Activated T-helper 2 cell treated with anti-CD3 and anti-CD28 coated beads, Interferon-gamma antibody, Interleukin-2, Interleukin-4, amounts not matched to agents 10 μg/mL and 5 μg/mL and 100 μg/mL, durations not matched to agents 14 hours and 24 hours and 36 hours (primary cell): Measurements from ENCODE around the gene SLC5A9. TPM values are rescaled to one million over a fixed set of nuclear protein-coding genes. Genes with fewer than 3 reads are reported as not detected.
"Not testable (repeated sequence)": the region's sequence is repeated elsewhere in the genome, so short reads cannot be mapped to it uniquely, and the experiment has no call there.

Experiments
- DNase-seq: peaks from one replicate; pipeline ENCODE4 v3.0.0; 2021; ENCODE audit warnings: low spot score
- H3K27ac Mint-ChIP-seq: one replicate; pipeline ENCODE4 v1.8.0; 2021; ENCODE audit warnings: mixed read lengths
- H3K27me3 Mint-ChIP-seq: one replicate; pipeline ENCODE4 v1.8.0; 2021; ENCODE audit warnings: low read depth, mixed read lengths
- H3K36me3 Mint-ChIP-seq: one replicate; pipeline ENCODE4 v1.8.0; 2021; ENCODE audit warnings: low read depth, mixed read lengths
- H3K4me1 Mint-ChIP-seq: one replicate; pipeline ENCODE4 v1.8.0; 2021; ENCODE audit warnings: low read depth, mixed read lengths
- H3K4me3 Mint-ChIP-seq: one replicate; pipeline ENCODE4 v1.8.0; 2021; ENCODE audit warnings: low read depth, mild to moderate bottlenecking, moderate library complexity, mixed read lengths
- H3K9me3 Mint-ChIP-seq: one replicate; pipeline ENCODE4 v1.8.0; 2021; ENCODE audit warnings: mixed read lengths
- intact Hi-C: fragments of 100-400 bp; cut with micrococcal nuclease; formaldehyde crosslinking; loops from one replicate; pipeline ENCODE4 v1.15.1; 2023
- total RNA-seq: library from RNA; stranded (reverse); gene quantifications from 2 replicates; pipeline ENCODE4 v1.2.3, GENCODE V29; 2022

Gene SLC5A9
- total RNA-seq, 1 donor from 2014 or later = not detected

DNA sequence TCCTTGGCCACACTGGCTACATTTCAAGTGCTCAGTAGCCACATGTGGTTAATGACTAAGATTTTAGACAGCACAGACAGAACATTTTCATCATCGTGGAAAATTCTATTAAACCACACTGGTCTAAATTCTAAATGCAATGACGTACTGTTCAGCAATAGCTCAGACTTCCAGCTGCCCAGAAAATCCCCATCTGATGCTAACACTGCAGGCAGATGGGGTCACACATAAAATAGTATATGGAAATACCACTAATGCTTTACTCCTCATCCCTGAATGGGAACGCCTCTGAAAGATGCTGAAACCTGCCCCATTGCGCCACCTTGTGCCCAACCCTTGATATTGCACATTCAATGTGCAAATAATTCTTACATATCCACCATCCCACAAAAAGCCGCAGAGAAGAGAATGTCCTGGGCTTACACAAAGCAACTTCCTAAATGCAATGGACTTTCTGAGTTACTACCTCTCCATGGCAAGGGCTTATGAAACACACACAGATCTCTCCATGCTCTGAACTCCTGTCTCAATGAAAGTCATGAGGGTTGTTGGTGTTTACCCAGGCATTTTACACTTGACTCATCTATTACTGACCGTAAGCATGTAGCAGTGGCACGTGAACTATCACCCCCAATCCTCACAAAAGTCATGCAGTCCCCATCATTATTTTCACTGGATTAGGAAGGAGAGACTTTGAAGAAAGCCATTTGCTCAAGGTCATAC lies 20.3 kb upstream of the SLC5A9 start:
- H3K4me1 Mint-ChIP-seq = peaks cover 2% of the 10 kb centered on the region
- intact Hi-C loops = loop anchor here (1.0 to 5.0 kb wide), 2 partner anchors 93 to 110 kb away; no protein-coding TSS in a partner anchor
- DNase-seq = peak; percentile 27
- H3K27ac Mint-ChIP-seq = no peak overlapping the region
- H3K4me3 Mint-ChIP-seq = no peak overlapping the region
- H3K27me3 Mint-ChIP-seq = peaks cover 2% of the 10 kb centered on the region
- H3K9me3 Mint-ChIP-seq = no peaks in the 10 kb centered on the region
- no peaks in the 10 kb centered on the region for H3K36me3 Mint-ChIP-seq

DNA sequence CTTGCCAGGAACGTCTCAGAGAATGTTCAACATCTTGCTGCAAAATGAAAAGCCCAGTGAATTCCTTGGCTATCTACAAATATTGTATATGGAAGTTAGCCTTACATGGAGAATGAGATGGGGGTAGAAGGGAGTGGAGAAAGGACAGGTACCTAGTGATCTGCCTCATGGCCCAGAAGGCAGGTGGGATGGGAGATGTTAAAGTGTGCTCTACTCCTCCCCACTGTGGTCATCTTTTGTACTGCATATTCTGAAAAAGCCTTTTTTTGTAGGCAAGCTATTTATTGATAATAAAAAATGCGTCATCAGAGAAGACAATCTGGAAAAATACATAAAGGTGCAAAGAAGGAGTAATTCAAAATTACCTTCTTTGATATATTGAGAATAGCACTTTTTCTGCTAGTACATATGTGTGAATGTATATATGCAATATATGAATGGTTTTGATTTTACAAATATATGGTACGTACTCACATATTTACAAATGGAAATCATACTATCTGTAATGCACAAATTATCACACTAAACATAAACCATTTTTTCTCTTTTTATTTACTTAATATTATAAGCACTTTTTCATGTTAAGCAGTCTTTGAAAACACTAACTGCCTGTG lies 19.1 kb upstream of the SLC5A9 start:
- no peak overlapping the region for H3K4me3 Mint-ChIP-seq
- H3K27me3 Mint-ChIP-seq = peaks cover 2% of the 10 kb centered on the region
- no peaks in the 10 kb centered on the region for H3K36me3 Mint-ChIP-seq
- H3K27ac Mint-ChIP-seq = no peak overlapping the region
- DNase-seq = no peak
- peaks cover 2% of the 10 kb centered on the region for H3K4me1 Mint-ChIP-seq
- no peaks in the 10 kb centered on the region for H3K9me3 Mint-ChIP-seq
- intact Hi-C loops = loop anchor here (5.0 kb wide), 1 partner anchor 111 kb away; no protein-coding TSS in a partner anchor

DNA sequence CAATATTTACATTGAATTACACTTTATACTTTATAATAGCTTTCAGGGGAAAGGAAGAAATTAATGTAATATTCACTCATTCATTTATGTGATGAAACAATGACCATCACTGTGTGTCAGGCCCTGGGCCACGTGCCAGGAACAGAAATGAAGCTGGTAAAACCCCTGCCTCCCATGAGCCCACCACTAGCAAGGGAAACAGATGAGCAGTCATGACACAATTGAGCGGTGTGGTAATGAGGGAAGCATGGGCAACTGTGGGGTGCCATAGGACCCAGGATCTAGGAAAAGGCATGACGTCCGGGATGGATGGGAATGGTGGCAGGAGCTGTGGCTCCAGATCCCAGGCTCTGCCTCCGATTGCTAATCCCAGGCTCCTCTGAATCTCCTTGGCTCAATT lies 17.0 kb upstream of the SLC5A9 start:
- Mint-ChIP-seq H3K9me3 (no peaks in the 10 kb centered on the region), H3K4me1 (peaks cover 2% of the 10 kb centered on the region), H3K4me3 (no peak overlapping the region), H3K27me3 (no peaks in the 10 kb centered on the region), H3K36me3 (no peaks in the 10 kb centered on the region), H3K27ac (no peak overlapping the region)
- intact Hi-C loops = no loop called here
- DNase-seq = no peak

DNA sequence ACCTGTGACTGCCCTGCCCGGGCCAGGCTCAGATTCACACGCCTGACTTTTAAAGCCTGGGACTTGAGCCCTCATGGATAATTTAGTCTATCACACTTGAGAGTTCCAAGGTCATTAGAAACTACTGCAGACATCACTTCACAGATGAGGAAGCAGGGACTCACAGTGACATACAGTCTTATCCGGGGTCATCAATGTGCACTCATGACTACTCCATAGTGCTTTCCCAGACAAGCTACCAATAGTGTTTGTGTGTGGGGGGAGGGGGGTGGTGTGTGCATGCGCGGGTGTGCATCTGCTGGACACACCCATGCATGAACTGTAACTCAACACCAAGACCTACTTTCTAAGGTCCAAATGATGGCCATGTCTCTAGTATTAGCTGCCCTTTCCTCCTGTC lies 16.1 kb upstream of the SLC5A9 start:
- H3K4me1 Mint-ChIP-seq = peaks cover 2% of the 10 kb centered on the region
- H3K36me3 Mint-ChIP-seq = no peaks in the 10 kb centered on the region
- H3K27ac Mint-ChIP-seq = no peak overlapping the region
- H3K4me3 Mint-ChIP-seq = no peak overlapping the region
- no peaks in the 10 kb centered on the region for H3K9me3 Mint-ChIP-seq
- intact Hi-C loops = no loop called here
- H3K27me3 Mint-ChIP-seq = no peaks in the 10 kb centered on the region
- no peak for DNase-seq

DNA sequence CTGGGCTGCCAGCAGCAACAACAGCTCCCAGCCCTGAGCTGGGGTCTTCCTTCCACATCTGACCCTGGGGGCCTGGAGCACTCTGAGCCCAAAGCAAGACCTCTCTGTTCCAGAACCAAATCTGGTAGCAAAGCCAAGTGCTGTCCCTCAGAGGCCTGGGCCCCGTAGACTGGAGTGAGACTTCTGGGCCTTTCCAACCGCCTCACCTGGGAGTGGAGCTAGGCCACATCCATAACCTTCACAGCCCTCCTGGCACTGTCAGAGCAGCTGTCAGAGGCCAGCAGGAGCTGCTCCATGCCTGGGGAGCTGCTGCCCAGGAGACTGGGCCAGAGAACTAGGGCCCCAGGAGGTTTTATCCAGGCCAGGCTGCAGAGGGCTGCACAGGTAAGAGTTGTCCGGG lies 15.4 kb upstream of the SLC5A9 start:
- H3K4me1 Mint-ChIP-seq = peaks cover 2% of the 10 kb centered on the region
- no peaks in the 10 kb centered on the region for H3K9me3 Mint-ChIP-seq
- H3K27me3 Mint-ChIP-seq = no peaks in the 10 kb centered on the region
- no peaks in the 10 kb centered on the region for H3K36me3 Mint-ChIP-seq
- H3K4me3 Mint-ChIP-seq = no peak overlapping the region
- no peak for DNase-seq
- intact Hi-C loops = no loop called here
- no peak overlapping the region for H3K27ac Mint-ChIP-seq

DNA sequence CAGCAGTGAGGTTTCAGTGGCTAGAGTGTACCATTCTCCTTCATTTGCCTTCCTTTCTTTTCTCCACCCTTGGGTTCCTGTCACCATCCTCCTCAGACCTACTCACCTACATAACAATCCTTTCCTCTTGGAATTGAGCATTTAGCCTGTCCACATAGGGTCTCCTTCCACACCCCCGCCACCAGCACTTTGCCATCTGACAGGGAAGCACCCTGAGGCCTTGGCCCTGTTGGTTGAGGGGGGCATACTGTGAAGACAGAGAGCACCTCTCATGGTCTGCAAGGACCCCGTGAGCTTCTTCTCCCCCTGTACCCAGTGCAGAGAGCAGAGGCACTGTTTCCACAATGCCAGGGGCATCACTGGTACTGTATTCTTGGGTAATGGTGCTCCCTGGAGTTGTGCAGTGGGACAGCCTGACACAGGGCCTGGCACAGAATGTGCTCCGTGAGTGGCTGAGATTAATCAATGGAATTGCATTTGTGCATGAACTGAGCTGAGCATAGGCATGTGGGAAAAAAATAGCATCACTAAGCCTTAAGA lies 14.9 kb upstream of the SLC5A9 start:
- intact Hi-C loops = no loop called here
- Mint-ChIP-seq H3K27me3 (no peaks in the 10 kb centered on the region), H3K4me1 (no peaks in the 10 kb centered on the region), H3K36me3 (no peaks in the 10 kb centered on the region), H3K4me3 (no peak overlapping the region), H3K27ac (no peak overlapping the region), H3K9me3 (no peaks in the 10 kb centered on the region)
- DNase-seq = no peak

DNA sequence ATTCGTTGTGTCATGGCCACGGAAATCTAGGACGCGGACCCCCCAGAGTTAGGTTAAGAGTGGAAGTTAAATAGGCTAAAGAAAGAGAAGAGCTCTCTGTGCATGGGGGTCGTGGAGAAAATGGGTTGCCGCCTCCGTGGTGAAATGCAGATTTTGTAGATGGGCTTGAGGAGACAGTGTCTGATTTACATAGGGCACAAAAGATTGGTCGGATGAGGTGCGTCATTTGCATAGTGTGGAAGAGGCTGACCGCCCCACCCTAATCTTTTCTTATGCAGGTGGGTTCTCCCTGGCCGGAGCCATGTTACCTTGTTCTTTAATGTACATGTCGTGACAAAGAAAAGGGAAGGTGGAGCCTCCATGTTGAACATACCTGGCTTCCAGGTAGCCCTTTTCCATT lies 14.3 kb upstream of the SLC5A9 start:
- no peaks in the 10 kb centered on the region for H3K9me3 Mint-ChIP-seq
- H3K4me3 Mint-ChIP-seq = no peak overlapping the region
- H3K36me3 Mint-ChIP-seq = no peaks in the 10 kb centered on the region
- intact Hi-C loops = no loop called here
- no peak for DNase-seq
- H3K4me1 Mint-ChIP-seq = no peaks in the 10 kb centered on the region
- no peak overlapping the region for H3K27ac Mint-ChIP-seq
- H3K27me3 Mint-ChIP-seq = no peaks in the 10 kb centered on the region

DNA sequence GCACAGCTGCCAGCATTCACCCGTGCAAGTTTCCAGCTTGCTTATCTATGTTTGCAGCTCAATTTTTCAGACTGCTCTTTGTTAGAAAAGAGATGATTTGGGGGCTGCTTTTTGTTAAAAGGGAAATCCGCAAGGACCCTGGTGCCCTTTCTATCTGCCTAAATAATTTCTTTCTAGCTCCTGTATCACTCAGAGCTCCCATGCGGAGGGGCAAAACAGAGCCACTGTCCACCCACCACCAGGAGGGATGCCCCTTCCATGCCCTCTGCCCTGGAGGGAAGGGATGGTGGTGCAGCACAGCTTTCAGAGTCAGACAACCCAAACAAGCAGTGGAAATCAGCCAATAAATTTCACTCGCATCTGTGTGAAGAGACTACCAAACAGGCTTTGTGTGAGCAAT lies 13.9 kb upstream of the SLC5A9 start:
- Mint-ChIP-seq H3K9me3 (no peaks in the 10 kb centered on the region), H3K4me1 (no peaks in the 10 kb centered on the region), H3K27ac (no peak overlapping the region), H3K36me3 (no peaks in the 10 kb centered on the region), H3K4me3 (no peak overlapping the region), H3K27me3 (no peaks in the 10 kb centered on the region)
- intact Hi-C loops = no loop called here
- DNase-seq = no peak

DNA sequence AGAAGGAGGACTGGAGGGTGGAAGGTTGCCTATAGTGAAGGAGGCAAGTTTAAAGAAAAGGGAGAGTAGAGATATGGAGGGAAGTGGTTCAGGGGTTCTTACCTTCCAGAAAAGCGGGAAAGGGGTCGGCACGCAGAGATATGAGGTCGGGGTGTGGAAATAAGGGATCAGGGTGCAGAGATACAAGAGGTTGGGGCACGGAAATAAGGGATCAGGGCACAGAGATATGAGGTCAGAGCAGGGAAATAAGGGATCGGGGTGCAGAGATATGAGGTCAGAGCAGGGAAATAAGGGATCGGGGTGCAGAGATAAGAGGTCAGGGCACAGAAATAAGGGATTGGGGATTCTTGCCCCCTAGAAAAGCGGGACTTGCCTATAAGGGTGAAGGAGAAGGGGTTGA lies 9.1 kb upstream of the SLC5A9 start:
- H3K27ac Mint-ChIP-seq, H3K9me3 Mint-ChIP-seq, intact Hi-C loops, H3K27me3 Mint-ChIP-seq, H3K4me1 Mint-ChIP-seq, H3K4me3 Mint-ChIP-seq, DNase-seq, H3K36me3 Mint-ChIP-seq: not testable (repeated sequence)

DNA sequence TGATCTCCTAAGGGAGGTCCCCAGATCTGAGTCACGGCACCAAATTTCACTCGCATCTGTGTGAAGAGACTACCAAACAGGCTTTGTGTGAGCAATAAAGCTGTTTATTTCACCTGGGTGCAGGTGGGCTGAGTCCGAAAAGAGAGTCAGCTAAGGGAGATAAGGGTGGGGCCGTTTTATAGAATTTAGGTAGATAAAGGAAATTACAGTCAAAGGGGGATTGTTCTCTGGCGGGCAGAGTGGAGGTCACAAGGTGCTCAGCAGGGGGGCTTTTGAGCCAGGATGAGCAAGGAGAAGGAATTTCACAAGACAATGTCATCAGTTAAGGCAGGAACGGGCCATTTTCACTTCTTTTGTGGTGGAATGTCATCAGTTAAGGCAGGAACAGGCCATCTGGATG lies 8.2 kb upstream of the SLC5A9 start:
- intact Hi-C loops, H3K27me3 Mint-ChIP-seq, H3K27ac Mint-ChIP-seq, H3K9me3 Mint-ChIP-seq, H3K4me1 Mint-ChIP-seq, H3K4me3 Mint-ChIP-seq, DNase-seq, H3K36me3 Mint-ChIP-seq: not testable (repeated sequence)

DNA sequence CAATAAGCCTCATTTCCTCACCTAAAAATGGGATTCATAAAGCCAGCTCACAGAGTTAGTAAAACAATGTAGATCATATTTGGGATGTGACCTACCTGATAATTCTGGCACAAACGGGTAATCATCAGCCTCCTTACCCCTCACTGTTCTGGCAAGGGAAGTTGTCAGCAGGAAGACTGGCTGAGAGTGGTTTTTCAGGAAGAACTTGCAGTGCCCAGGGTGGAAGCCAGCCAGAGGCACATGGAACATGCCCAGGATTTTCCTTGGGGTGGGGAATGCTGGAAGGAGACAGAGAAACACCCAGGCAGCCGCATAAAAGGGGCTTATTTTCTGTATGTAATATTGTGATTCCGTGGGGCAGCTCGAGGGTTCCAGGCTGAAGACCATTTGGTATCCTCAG lies 7.7 kb upstream of the SLC5A9 start:
- Mint-ChIP-seq H3K9me3 (no peaks in the 10 kb centered on the region), H3K4me3 (no peak overlapping the region), H3K27me3 (peaks cover 2% of the 10 kb centered on the region), H3K36me3 (no peaks in the 10 kb centered on the region), H3K4me1 (no peaks in the 10 kb centered on the region), H3K27ac (no peak overlapping the region)
- intact Hi-C loops = no loop called here
- DNase-seq = no peak

DNA sequence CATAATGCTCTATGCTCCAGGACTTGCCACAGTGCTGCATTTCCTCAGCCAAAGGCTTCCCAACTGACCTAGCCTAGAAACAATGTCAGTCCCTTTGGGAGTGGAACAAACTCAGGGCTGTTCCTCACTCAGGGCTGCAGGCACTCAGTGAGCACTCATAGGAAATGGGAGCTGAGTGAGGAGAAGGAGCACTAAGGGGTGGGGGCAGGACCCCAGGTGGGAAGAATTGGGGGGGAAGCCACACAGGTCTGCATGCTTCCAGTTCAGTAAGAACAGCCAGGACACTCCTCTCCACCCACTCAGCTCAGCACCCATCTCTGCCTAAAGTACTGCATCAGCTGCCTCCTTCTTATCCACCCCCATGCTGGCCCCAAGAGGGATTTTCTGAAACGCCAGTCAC lies 7.3 kb upstream of the SLC5A9 start:
- intact Hi-C loops = no loop called here
- Mint-ChIP-seq H3K4me3 (no peak overlapping the region), H3K27me3 (peaks cover 2% of the 10 kb centered on the region), H3K27ac (no peak overlapping the region), H3K9me3 (no peaks in the 10 kb centered on the region), H3K4me1 (no peaks in the 10 kb centered on the region), H3K36me3 (no peaks in the 10 kb centered on the region)
- DNase-seq = no peak

DNA sequence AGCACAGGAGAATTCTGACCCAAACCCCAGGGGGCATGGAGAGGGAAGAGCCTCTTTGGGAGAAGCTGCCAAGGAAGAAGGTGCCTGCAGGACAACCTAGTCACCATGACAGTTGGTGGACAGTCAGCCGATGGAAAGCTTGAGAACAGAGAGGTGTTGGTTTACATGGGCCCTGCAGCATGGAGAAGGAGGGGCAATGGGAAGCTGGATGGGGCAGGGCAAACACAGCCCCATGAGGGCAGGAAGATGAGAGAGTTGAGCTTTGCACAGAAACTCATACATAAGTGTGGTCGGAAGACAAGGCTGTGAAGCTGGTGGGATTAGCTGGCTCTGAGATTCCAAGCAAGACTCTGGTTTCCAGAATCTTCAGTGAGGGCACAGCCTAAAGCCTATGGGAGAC lies 6.6 kb upstream of the SLC5A9 start:
- H3K4me1 Mint-ChIP-seq = no peaks in the 10 kb centered on the region
- no peak for DNase-seq
- H3K4me3 Mint-ChIP-seq = no peak overlapping the region
- intact Hi-C loops = no loop called here
- H3K27ac Mint-ChIP-seq = no peak overlapping the region
- peaks cover 2% of the 10 kb centered on the region for H3K27me3 Mint-ChIP-seq
- no peaks in the 10 kb centered on the region for H3K36me3 Mint-ChIP-seq
- H3K9me3 Mint-ChIP-seq = no peaks in the 10 kb centered on the region
